ENCODE results near the gene PPP1R13L.
A peak's percentile ranks its signal among the peaks of the same experiment; 100 is the strongest.
"Not testable (repeated sequence)": the region's sequence is repeated elsewhere in the genome, so short reads cannot be mapped to it uniquely, and the experiment has no call there.

PPP1R13L gene

GRCh38 chr19:45442408-45442777 lies 37.5 kb upstream of the PPP1R13L start:
- DNase-seq = no peak
- TF ChIP-seq GATA1 (IDR thresholded peaks at IDR 0.05; ENCODE audit: low read depth, low read length) (no peak), POLR2A (IDR thresholded peaks at IDR 0.05; ENCODE audit: low read length) (no peak)

- peak; percentile 27 to 62 for DNase-seq
- no peak for TF ChIP-seq GATA1 (IDR thresholded peaks at IDR 0.05; ENCODE audit: low read depth, low read length)
- no peak for TF ChIP-seq POLR2A (IDR thresholded peaks at IDR 0.05; ENCODE audit: low read length)
These were observed 36.2 kb upstream of the PPP1R13L start for GRCh38 chr19:45440873-45441654.

GRCh38 chr19:45440259-45440638 lies 35.4 kb upstream of the PPP1R13L start:
- no peak for DNase-seq
- TF ChIP-seq POLR2A (IDR thresholded peaks at IDR 0.05; ENCODE audit: low read length) = no peak
- no peak for TF ChIP-seq GATA1 (IDR thresholded peaks at IDR 0.05; ENCODE audit: low read depth, low read length)

- peak; percentile 90 to 95 for DNase-seq
- no peak for TF ChIP-seq POLR2A (IDR thresholded peaks at IDR 0.05; ENCODE audit: low read length)
- no peak for TF ChIP-seq GATA1 (IDR thresholded peaks at IDR 0.05; ENCODE audit: low read depth, low read length)
These were observed 34.8 kb upstream of the PPP1R13L start for GRCh38 chr19:45439569-45440258.

GRCh38 chr19:45439190-45439568 lies 34.3 kb upstream of the PPP1R13L start:
- TF ChIP-seq POLR2A (IDR thresholded peaks at IDR 0.05; ENCODE audit: low read length) (no peak), GATA1 (IDR thresholded peaks at IDR 0.05; ENCODE audit: low read depth, low read length) (no peak)
- no peak for DNase-seq

- no peak for DNase-seq
- TF ChIP-seq GATA1 (IDR thresholded peaks at IDR 0.05; ENCODE audit: low read depth, low read length) (no peak), POLR2A (IDR thresholded peaks at IDR 0.05; ENCODE audit: low read length) (no peak)
These were observed 32.5 kb upstream of the PPP1R13L start for GRCh38 chr19:45437328-45437727.

- DNase-seq = not testable (repeated sequence)
These were observed 27.7 kb upstream of the PPP1R13L start for GRCh38 chr19:45432543-45432942.

GRCh38 chr19:45431008-45431407 lies 26.1 kb upstream of the PPP1R13L start:
- peak; percentile 22 to 25 for DNase-seq

- not testable (repeated sequence) for DNase-seq
These were observed 25.0 kb upstream of the PPP1R13L start for GRCh38 chr19:45429896-45430295.

GRCh38 chr19:45428384-45429231 lies 23.7 kb upstream of the PPP1R13L start:
- DNase-seq = peak; percentile 45 to 51

GRCh38 chr19:45424191-45425058 lies 19.6 kb upstream of the PPP1R13L start:
- TF ChIP-seq POLR2A (IDR thresholded peaks at IDR 0.05; ENCODE audit: low read length) (peak; percentile 36), GATA1 (IDR thresholded peaks at IDR 0.05; ENCODE audit: low read depth, low read length) (no peak)

More at GRCh38 chr19:45428384-45429231, 23.7 kb upstream of the PPP1R13L start:
- TF ChIP-seq POLR2A (IDR thresholded peaks at IDR 0.05; ENCODE audit: low read length) (no peak), GATA1 (IDR thresholded peaks at IDR 0.05; ENCODE audit: low read depth, low read length) (no peak)

GRCh38 chr19:45423589-45424190 lies 18.8 kb upstream of the PPP1R13L start, which contains the start of gene ERCC1:
Gene ERCC1, minus strand, starts transcription at chr19:45423917. Its CDS starts 543 bp downstream, at chr19:45423374.
- peak; percentile 96 to 97 for DNase-seq
- TF ChIP-seq POLR2A (IDR thresholded peaks at IDR 0.05; ENCODE audit: low read length) = peak; percentile 95
- TF ChIP-seq GATA1 (IDR thresholded peaks at IDR 0.05; ENCODE audit: low read depth, low read length) = no peak

More at GRCh38 chr19:45424191-45425058, 19.6 kb upstream of the PPP1R13L start:
- DNase-seq = peak; percentile 59 to 74

GRCh38 chr19:45423033-45423588 lies 18.2 kb upstream of the PPP1R13L start:
- DNase-seq = no peak
- TF ChIP-seq GATA1 (IDR thresholded peaks at IDR 0.05; ENCODE audit: low read depth, low read length) = no peak
- TF ChIP-seq POLR2A (IDR thresholded peaks at IDR 0.05; ENCODE audit: low read length) = no peak

Measured in erythroblast (primary cell).